HG03565 (cell line): Measurements from ENCODE around the gene TJP2.

ENCODE experiments used
- ATAC-seq: cut with Tn5 transposase; IDR thresholded peaks from one replicate; pipeline ENCODE4 v1.9.1; 2021; ENCODE audit warnings: mild to moderate bottlenecking, moderate library complexity; ENCODE audit not compliant: unreplicated experiment

TJP2 gene

GRCh38 chr9:69323861-69324260 is 149.8 kb downstream of the TJP2 start:
- ATAC-seq = no peak
